K562 (cell line): Measurements from ENCODE around the gene ELP5. TPM values are rescaled to one million over a fixed set of nuclear protein-coding genes. Genes with fewer than 3 reads are reported as not detected.
A peak's percentile ranks its signal among the peaks of the same experiment; 100 is the strongest.

Experiments
- ARID4B ChIP-seq: sonication (generic); formaldehyde crosslinking; IDR thresholded peaks from 2 replicates; pipeline ENCODE4 v1.8.0; 2022; ENCODE audit warnings: mild to moderate bottlenecking, missing genetic modification reagents
- ATF1 ChIP-seq, 2 experiments: fragments of 450-650 bp in 1 of 2; IDR thresholded peaks; 2 replicates each; pipeline ENCODE4 v1.6.1; 2016; ENCODE audit warnings: missing compliant biosample characterization in 1 of 2, missing genetic modification characterization in 1 of 2
- GABPB2 ChIP-seq: fragments of 250-450 bp; sonication (Bioruptor Pico); conservative IDR thresholded peaks from 2 replicates; pipeline ENCODE4 v1.5.1; 2021; ENCODE audit warnings: mild to moderate bottlenecking
- MXI1 ChIP-seq: IDR thresholded peaks from 2 replicates; pipeline ENCODE4 v1.6.1; 2011; ENCODE audit warnings: low read depth, mild to moderate bottlenecking, improper control_type of control experiment, low read length
- THAP12 ChIP-seq: fragments of 250-450 bp; sonication (Bioruptor Pico); IDR thresholded peaks from 2 replicates; pipeline ENCODE4 v1.9.0; 2021; ENCODE audit warnings: mild to moderate bottlenecking, inconsistent platforms
- TOE1 ChIP-seq, 2 experiments: fragments of 450-650 bp in 1 of 2; sonication (generic) in 1 of 2; formaldehyde crosslinking in 1 of 2; IDR thresholded peaks; 2 replicates each; pipeline versions ENCODE4 v1.7.1 to v1.8.0; 2016 to 2022; ENCODE audit warnings: borderline replicate concordance in 2 of 2, mild to moderate bottlenecking in 2 of 2, antibody characterized with exemption in 1 of 2, inconsistent platforms in 1 of 2, low read depth in 1 of 2, missing genetic modification reagents in 1 of 2, moderate library complexity in 1 of 2
- TRIM28 ChIP-seq: fragments of 450-650 bp; IDR thresholded peaks from 2 replicates; pipeline ENCODE4 v1.6.1; 2017
- ZBTB8A ChIP-seq: fragments of 450-650 bp; IDR thresholded peaks from 2 replicates; pipeline ENCODE4 v1.6.1; 2018; ENCODE audit warnings: mild to moderate bottlenecking, moderate library complexity; ENCODE audit not compliant: partially characterized antibody
- ZNF507 ChIP-seq: conservative IDR thresholded peaks from 2 replicates; pipeline ENCODE4 v1.6.1; 2017; ENCODE audit warnings: missing genetic modification characterization, missing compliant biosample characterization
- ZNF639 ChIP-seq, 2 experiments: fragments of 200-800 bp in 1 of 2; sonication (Bioruptor generic) in 1 of 2; sonication (generic) in 1 of 2; formaldehyde crosslinking in 1 of 2; IDR thresholded peaks in 1 of 2; conservative IDR thresholded peaks in 1 of 2; 2 replicates each; pipeline versions ENCODE4 v1.5.0 to v1.6.1; 2016 to 2020; ENCODE audit warnings: missing compliant biosample characterization in 1 of 2, missing genetic modification characterization in 1 of 2, missing genetic modification reagents in 1 of 2
- polyA plus RNA-seq, 8 experiments: library from polyadenylated mRNA; depleted of rRNA in 4 of 8; stranded (reverse) in 5 of 8; unstranded in 3 of 8; fragments of >200 nt; fragmentation: Nextera tagmentation in 2 of 8; fragmentation: Illumina TruSeq in 1 of 8; extraction: Ambion mirVana in 2 of 8; extraction: Trizol in 1 of 8; gene quantifications; 2 replicates each; pipeline versions ENCODE4 v1.2.1 to v1.2.3, GENCODE V29; 2011 to 2014; ENCODE audit warnings: inconsistent platforms in 1 of 8, missing spikeins in 1 of 8
- total RNA-seq, 7 experiments: library from RNA; depleted of rRNA in 6 of 7; stranded (reverse); fragments of >200 nt in 6 of 7; fragmentation: Illumina TruSeq in 2 of 7; extraction: Trizol in 2 of 7; gene quantifications; 2 replicates each; pipeline versions ENCODE4 v1.2.1 to v1.2.3, GENCODE V29; 2011 to 2021; ENCODE audit warnings: low replicate concordance in 1 of 7
- TF ChIP-seq, protein P1 (sequence below), 2 experiments: fragments of 450-650 bp; IDR thresholded peaks; 2 replicates each; pipeline ENCODE4 v1.6.1; 2018; ENCODE audit warnings: mild to moderate bottlenecking in 2 of 2, low read depth in 1 of 2; ENCODE audit not compliant: partially characterized antibody in 2 of 2

Gene ELP5
- total and polyA plus RNA-seq, 9 of the 15 experiments (the other 6 are each of a cell fraction or from before 2014, with no cell fraction given), result 25.7 to 77.9 (median 52.9) TPM

DNA sequence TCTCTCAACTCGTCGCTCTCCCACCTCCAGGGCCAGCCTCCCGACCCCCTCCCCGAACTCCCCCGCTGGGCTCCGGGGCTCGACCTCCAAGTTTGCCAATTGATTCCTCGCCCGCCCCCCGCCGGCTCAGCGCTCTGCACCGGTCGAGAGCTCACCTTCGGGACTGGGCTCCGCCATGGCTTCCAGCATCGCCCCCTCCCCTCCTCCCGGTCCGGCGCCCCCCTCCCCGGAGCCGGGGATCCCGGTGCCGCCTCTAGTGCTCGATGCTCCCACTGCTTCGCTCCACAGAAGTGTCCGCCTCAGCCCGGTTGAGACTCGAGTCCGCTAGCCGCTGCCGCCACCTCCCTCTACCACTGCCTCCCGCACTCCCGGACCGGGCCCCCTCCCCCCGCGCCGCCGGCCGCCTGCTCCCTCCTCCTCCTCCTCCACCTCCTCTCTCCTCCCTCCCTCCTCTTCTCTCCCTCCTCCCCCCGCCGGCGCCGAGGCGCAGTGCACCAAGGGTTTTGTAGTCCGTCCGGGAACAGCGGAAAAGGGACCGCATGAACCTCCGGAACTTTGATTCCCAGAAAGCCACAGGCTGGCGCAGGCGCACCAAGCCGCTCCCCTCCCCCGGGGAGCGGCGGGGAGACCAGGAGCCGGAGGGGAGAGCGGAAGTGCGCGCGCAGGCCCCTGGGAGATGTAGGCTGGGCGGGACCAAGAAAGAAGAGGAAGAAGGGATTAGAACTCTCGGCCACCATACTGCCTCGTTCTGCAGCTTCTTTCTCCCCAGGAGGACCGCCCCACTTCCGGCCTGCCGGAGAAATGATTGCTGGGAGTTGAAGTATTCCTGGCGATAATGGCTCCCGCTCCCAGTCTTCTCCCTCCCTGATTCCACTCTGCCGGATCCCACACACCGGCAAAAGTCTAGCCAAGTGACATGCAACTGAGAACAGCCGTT is 12.7 kb upstream of the ELP5 start, which contains the start of gene PHF23 (continued):
- TF ChIP-seq, protein P1, sequence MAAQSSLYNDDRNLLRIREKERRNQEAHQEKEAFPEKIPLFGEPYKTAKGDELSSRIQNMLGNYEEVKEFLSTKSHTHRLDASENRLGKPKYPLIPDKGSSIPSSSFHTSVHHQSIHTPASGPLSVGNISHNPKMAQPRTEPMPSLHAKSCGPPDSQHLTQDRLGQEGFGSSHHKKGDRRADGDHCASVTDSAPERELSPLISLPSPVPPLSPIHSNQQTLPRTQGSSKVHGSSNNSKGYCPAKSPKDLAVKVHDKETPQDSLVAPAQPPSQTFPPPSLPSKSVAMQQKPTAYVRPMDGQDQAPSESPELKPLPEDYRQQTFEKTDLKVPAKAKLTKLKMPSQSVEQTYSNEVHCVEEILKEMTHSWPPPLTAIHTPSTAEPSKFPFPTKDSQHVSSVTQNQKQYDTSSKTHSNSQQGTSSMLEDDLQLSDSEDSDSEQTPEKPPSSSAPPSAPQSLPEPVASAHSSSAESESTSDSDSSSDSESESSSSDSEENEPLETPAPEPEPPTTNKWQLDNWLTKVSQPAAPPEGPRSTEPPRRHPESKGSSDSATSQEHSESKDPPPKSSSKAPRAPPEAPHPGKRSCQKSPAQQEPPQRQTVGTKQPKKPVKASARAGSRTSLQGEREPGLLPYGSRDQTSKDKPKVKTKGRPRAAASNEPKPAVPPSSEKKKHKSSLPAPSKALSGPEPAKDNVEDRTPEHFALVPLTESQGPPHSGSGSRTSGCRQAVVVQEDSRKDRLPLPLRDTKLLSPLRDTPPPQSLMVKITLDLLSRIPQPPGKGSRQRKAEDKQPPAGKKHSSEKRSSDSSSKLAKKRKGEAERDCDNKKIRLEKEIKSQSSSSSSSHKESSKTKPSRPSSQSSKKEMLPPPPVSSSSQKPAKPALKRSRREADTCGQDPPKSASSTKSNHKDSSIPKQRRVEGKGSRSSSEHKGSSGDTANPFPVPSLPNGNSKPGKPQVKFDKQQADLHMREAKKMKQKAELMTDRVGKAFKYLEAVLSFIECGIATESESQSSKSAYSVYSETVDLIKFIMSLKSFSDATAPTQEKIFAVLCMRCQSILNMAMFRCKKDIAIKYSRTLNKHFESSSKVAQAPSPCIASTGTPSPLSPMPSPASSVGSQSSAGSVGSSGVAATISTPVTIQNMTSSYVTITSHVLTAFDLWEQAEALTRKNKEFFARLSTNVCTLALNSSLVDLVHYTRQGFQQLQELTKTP (IDR thresholded peaks at IDR 0.05; ENCODE audit: low read depth in 1 of 2, partially characterized antibody in 2 of 2), result peak in 1 of 2 experiments; percentile 97
- TF ChIP-seq ATF1 (CRISPR knock-in tag; IDR thresholded peaks at IDR 0.05) (no peak), ATF1 (tag; IDR thresholded peaks at IDR 0.05) (peak; percentile 42; the same call in 1 of the 2 replicates), GABPB2 (CRISPR knock-in tag) (no peak), ZBTB8A (no peak), ARID4B (CRISPR knock-in tag) (no peak), ZNF507 (tag) (no peak), MXI1 (no peak), TRIM28 (no peak), THAP12 (CRISPR knock-in tag) (no peak), TOE1 (IDR thresholded peaks at IDR 0.05; ENCODE audit: borderline replicate concordance) (peak; percentile 68; the same call in 1 of the 2 replicates), TOE1 (CRISPR knock-in tag; IDR thresholded peaks at IDR 0.05; ENCODE audit: borderline replicate concordance, low read depth) (no peak), ZNF639 (CRISPR knock-in tag; conservative IDR thresholded peaks at IDR 0.05 in 1 of 2, IDR thresholded peaks at IDR 0.05 in 1 of 2) (peak in 1 of 2 experiments; percentile 81; a peak in 2 of 4 replicates)
